Measurements from ENCODE around the gene FOXB1. TPM values are rescaled to one million over a fixed set of nuclear protein-coding genes. Genes with fewer than 3 reads are reported as not detected.

The FOXB1 gene
- total RNA-seq, 1 experiment from 2014 or later: not detected

DNA sequence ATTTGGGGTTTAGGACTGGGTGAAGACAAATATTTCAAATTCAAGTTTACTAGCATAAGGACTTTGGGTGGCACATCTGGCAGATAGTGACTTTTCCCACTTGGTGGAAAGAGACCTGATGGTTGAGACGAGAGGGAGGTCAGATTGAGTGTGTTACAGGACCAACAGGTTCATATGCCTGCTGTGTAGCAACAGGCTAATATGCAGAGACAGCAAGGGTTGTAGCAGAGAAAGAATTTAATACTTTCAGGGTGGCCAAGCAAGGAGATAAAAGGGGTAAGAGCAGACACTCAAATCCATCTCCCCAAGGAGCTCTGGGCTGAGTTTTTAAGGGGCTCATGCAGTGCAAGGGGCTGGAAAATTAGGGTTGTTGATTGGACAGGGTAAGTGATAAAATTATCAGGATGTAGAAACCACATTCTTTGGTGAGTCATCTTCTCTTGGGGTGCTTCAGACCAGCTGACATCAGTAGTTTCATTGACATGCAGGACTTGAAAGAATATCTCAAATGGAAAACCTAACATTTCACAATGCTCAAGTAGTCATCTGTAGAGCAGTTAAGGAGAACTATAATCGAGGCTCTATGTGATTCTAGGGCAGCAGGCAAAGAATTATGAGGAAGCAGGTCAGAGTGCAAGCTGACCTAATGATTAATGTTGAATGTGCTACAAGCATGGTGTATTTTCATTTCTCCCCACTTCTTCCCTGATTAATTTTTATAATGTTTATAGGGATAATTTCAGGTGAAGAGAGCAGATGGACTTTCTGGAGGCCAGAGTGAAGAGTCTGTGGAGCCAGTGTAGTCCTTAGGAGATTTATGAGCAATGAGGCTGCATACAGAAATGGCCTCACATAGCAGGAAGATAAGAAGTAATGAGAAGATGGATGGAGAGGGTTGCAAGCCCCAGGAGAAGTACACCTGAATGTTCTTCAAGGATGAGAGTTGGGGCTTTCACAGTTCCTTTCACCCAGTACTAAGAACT lies 13.7 kb downstream of the FOXB1 start:
- H3K27me3 ChIP-seq (replicated peaks; ENCODE audit: insufficient read depth, low read depth, low read length, poor library complexity): peaks cover 49% of the 10 kb centered on the region
- BruUV-seq (replicated peaks): no TSS peak
- H3K4me1 ChIP-seq (ENCODE audit: insufficient read depth, low read length, poor library complexity, severe bottlenecking): no peaks in the 10 kb centered on the region
- H3K36me3 ChIP-seq (ENCODE audit: insufficient read depth, low read length, poor library complexity, severe bottlenecking): no peaks in the 10 kb centered on the region
- intact Hi-C loops (cut with micrococcal nuclease; ENCODE audit: unreplicated experiment): no loop called here
- ChIA-PET POLR2A (ENCODE audit: low non-redundant PET) (no interaction called here), CTCF (no interaction called here)
- H3K27ac ChIP-seq (ENCODE audit: low read depth, low read length, poor library complexity, severe bottlenecking): no peak overlapping the region
- no peak for DNase-seq (ENCODE audit: low spot score)
- TF ChIP-seq, protein P1, sequence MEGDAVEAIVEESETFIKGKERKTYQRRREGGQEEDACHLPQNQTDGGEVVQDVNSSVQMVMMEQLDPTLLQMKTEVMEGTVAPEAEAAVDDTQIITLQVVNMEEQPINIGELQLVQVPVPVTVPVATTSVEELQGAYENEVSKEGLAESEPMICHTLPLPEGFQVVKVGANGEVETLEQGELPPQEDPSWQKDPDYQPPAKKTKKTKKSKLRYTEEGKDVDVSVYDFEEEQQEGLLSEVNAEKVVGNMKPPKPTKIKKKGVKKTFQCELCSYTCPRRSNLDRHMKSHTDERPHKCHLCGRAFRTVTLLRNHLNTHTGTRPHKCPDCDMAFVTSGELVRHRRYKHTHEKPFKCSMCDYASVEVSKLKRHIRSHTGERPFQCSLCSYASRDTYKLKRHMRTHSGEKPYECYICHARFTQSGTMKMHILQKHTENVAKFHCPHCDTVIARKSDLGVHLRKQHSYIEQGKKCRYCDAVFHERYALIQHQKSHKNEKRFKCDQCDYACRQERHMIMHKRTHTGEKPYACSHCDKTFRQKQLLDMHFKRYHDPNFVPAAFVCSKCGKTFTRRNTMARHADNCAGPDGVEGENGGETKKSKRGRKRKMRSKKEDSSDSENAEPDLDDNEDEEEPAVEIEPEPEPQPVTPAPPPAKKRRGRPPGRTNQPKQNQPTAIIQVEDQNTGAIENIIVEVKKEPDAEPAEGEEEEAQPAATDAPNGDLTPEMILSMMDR (conservative IDR thresholded peaks at IDR 0.05; ENCODE audit: low read depth, low read length): no peak
- no peak for TF ChIP-seq EZH2 (IDR thresholded peaks at IDR 0.05; ENCODE audit: borderline replicate concordance, low read depth, low read length, poor library complexity, severe bottlenecking)
- no peaks in the 10 kb centered on the region for H3K9me3 ChIP-seq (ENCODE audit: low read depth, low read length, poor library complexity, severe bottlenecking)
- no peak overlapping the region for H3K4me3 ChIP-seq (ENCODE audit: low read depth, low read length, poor library complexity, severe bottlenecking)

DNA sequence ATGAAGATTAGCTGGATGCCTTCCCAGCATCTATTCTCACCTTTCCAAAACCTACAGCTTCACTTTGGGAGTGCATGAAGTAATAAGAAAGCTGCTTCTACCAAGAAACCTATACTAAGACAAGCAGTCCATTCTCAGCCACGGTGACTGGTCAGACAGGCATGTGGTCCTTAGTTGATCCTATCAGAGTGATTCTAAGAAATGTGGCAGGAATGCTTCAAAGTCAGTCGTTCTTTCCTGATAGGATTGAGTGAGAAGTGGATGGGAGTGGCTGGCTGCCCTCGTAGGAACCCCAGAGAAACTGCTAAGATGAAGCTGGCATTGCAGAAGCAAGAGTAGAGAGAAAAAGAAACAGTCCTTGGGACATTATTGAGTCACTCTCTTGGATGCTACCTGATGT lies 16.6 kb downstream of the FOXB1 start:
- Histone ChIP-seq H3K9me3 (ENCODE audit: low read depth, low read length, poor library complexity, severe bottlenecking) (no peaks in the 10 kb centered on the region), H3K36me3 (ENCODE audit: insufficient read depth, low read length, poor library complexity, severe bottlenecking) (no peaks in the 10 kb centered on the region), H3K27me3 (replicated peaks; ENCODE audit: insufficient read depth, low read depth, low read length, poor library complexity) (peaks cover 22% of the 10 kb centered on the region), H3K4me1 (ENCODE audit: insufficient read depth, low read length, poor library complexity, severe bottlenecking) (no peaks in the 10 kb centered on the region), H3K4me3 (ENCODE audit: low read depth, low read length, poor library complexity, severe bottlenecking) (no peak overlapping the region), H3K27ac (ENCODE audit: low read depth, low read length, poor library complexity, severe bottlenecking) (no peak overlapping the region)
- ChIA-PET POLR2A (ENCODE audit: low non-redundant PET) (no interaction called here), CTCF (no interaction called here)
- TF ChIP-seq EZH2 (IDR thresholded peaks at IDR 0.05; ENCODE audit: borderline replicate concordance, low read depth, low read length, poor library complexity, severe bottlenecking): no peak
- TF ChIP-seq, protein P1 (conservative IDR thresholded peaks at IDR 0.05; ENCODE audit: low read depth, low read length): no peak
- intact Hi-C loops (cut with micrococcal nuclease; ENCODE audit: unreplicated experiment): no loop called here
- DNase-seq (ENCODE audit: low spot score): no peak
- BruUV-seq (replicated peaks): no TSS peak

DNA sequence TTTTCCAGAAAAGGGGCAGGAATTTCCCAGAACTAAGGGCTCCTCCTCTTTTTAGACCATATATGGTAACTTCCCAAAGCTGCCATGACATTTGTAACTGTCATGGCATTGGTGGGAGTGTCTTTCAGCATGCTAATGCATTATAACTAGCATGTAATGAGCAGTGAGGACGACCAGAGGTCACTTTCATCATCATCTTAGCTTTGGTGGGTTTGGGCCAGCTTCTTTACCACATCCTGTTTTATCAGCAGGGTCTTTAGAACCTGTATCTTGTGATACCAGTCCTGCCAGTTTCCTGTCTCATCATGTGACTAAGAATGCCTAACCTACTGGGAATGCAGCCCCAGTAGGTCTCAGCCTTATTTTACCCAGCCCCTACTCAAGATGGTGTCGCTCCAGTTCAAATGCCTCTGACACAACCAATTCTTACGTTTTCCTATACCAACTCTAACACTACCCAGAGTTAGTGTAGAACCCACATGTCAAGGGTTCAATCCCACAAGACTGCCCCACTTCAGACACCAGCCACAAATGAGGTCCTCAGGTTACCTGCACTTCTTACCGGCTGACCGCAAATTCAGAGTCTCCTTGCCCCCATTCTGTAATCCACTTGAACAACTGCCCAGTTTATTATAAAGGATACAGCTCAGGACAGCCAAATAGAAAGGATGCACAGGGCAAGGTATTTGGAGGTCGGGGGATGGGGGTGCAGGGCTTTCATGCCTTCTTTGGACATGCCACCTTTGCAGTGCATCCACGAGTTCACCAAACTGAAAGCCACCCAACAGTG lies 17.7 kb downstream of the FOXB1 start:
- no peaks in the 10 kb centered on the region for H3K9me3 ChIP-seq (ENCODE audit: low read depth, low read length, poor library complexity, severe bottlenecking)
- peaks cover 22% of the 10 kb centered on the region for H3K27me3 ChIP-seq (replicated peaks; ENCODE audit: insufficient read depth, low read depth, low read length, poor library complexity)
- intact Hi-C loops (cut with micrococcal nuclease; ENCODE audit: unreplicated experiment): no loop called here
- H3K27ac ChIP-seq (ENCODE audit: low read depth, low read length, poor library complexity, severe bottlenecking): no peak overlapping the region
- no TSS peak for BruUV-seq (replicated peaks)
- ChIA-PET POLR2A (ENCODE audit: low non-redundant PET) (no interaction called here), CTCF (no interaction called here)
- TF ChIP-seq, protein P1 (conservative IDR thresholded peaks at IDR 0.05; ENCODE audit: low read depth, low read length): no peak
- no peak for TF ChIP-seq EZH2 (IDR thresholded peaks at IDR 0.05; ENCODE audit: borderline replicate concordance, low read depth, low read length, poor library complexity, severe bottlenecking)
- no peak overlapping the region for H3K4me3 ChIP-seq (ENCODE audit: low read depth, low read length, poor library complexity, severe bottlenecking)
- no peaks in the 10 kb centered on the region for H3K4me1 ChIP-seq (ENCODE audit: insufficient read depth, low read length, poor library complexity, severe bottlenecking)
- no peaks in the 10 kb centered on the region for H3K36me3 ChIP-seq (ENCODE audit: insufficient read depth, low read length, poor library complexity, severe bottlenecking)
- no peak for DNase-seq (ENCODE audit: low spot score)
